Lower leg skin (tissue), 4 donors: Measurements from ENCODE around the gene UBE2I. TPM values are rescaled to one million over a fixed set of nuclear protein-coding genes. Genes with fewer than 3 reads are reported as not detected.
"Not testable (repeated sequence)": the region's sequence is repeated elsewhere in the genome, so short reads cannot be mapped to it uniquely, and the experiment has no call there.

Experiments used
- DNase-seq, 2 donors: peaks; one replicate each; pipeline ENCODE4 v3.0.0-alpha.2; 2019; ENCODE audit warnings: low spot score in 2 of 2
- H3K4me3 ChIP-seq: fragments of 200-600 bp; sonication (generic); 2 replicates; pipeline ENCODE4 v1.5.1; 2017; ENCODE audit warnings: mild to moderate bottlenecking, low read depth; ENCODE audit not compliant: poor library complexity, severe bottlenecking
- POLR2A ChIP-seq, 2 donors: fragments of 450-650 bp; IDR thresholded peaks; one replicate each; pipeline ENCODE4 v1.6.1; 2016 to 2017; ENCODE audit warnings: antibody characterized with exemption in 2 of 2, mild to moderate bottlenecking in 1 of 2, moderate library complexity in 1 of 2
- WGBS, 2 donors: methylation state at CpG; one replicate each; pipeline ENCODE4 v1.1.5; 2018; 5-methylcytosine and 5-hydroxymethylcytosine counted together
- intact Hi-C: fragments of 100-400 bp; cut with DNase I; formaldehyde crosslinking; loops from one replicate; pipeline ENCODE4 v1.15.0; 2023; ENCODE audit warnings: low total_unique reads
- total RNA-seq, 4 donors: library from RNA; depleted of rRNA; stranded (reverse); fragments of >200 nt; gene quantifications; one replicate each; pipeline ENCODE4 v1.1.0, GENCODE V29; 2016
- TF ChIP-seq, protein P1 (sequence below), 3 donors: fragments of 450-650 bp; IDR thresholded peaks; one replicate each; pipeline ENCODE4 v1.5.1; 2016; ENCODE audit warnings: antibody characterized with exemption in 3 of 3, mild to moderate bottlenecking in 3 of 3, moderate library complexity in 2 of 3

The UBE2I gene
- total RNA-seq, 4 donors from 2014 or later: 42.1 to 138 (median 47.4) TPM

- TF ChIP-seq, protein P1, sequence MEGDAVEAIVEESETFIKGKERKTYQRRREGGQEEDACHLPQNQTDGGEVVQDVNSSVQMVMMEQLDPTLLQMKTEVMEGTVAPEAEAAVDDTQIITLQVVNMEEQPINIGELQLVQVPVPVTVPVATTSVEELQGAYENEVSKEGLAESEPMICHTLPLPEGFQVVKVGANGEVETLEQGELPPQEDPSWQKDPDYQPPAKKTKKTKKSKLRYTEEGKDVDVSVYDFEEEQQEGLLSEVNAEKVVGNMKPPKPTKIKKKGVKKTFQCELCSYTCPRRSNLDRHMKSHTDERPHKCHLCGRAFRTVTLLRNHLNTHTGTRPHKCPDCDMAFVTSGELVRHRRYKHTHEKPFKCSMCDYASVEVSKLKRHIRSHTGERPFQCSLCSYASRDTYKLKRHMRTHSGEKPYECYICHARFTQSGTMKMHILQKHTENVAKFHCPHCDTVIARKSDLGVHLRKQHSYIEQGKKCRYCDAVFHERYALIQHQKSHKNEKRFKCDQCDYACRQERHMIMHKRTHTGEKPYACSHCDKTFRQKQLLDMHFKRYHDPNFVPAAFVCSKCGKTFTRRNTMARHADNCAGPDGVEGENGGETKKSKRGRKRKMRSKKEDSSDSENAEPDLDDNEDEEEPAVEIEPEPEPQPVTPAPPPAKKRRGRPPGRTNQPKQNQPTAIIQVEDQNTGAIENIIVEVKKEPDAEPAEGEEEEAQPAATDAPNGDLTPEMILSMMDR (IDR thresholded peaks at IDR 0.05): no peak
- TF ChIP-seq POLR2A (IDR thresholded peaks at IDR 0.05): no peak
- intact Hi-C loops: no loop called here
- WGBS, 2 donors: 72 to 75% methylated on average over 11 of the region's 11 CpGs
- H3K4me3 ChIP-seq: no peak overlapping the region
- DNase-seq: no peak
These were observed 15.3 kb upstream of the UBE2I start for GRCh38 chr16:1293921-1294656.

GRCh38 chr16:1295465-1295864, 14.0 kb upstream of the UBE2I start:
- no peak for TF ChIP-seq POLR2A (IDR thresholded peaks at IDR 0.05)
- TF ChIP-seq, protein P1 (IDR thresholded peaks at IDR 0.05): no peak
- no peak for DNase-seq
- WGBS, 2 donors: 35 to 41% methylated on average over 5 of the region's 5 CpGs
- intact Hi-C loops: no loop called here
- no peak overlapping the region for H3K4me3 ChIP-seq

DNA sequence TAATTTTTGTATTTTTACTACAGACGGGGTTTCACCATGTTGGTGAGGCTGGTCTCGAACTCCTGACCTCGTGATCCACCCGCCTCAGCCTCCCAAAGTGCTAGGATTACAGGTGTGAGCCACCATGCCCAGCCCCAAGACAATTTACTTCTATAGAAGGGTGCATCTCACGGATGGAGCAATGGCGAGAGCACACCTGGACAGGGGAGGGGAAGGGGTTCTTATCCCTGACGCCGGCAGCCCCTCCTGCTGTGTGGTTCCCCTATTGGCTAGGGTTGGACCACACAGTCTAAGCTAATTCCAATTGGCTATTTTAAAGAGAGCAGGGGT, 12.8 kb upstream of the UBE2I start:
- H3K4me3 ChIP-seq, DNase-seq, intact Hi-C loops: not testable (repeated sequence)
- 69 to 85% methylated on average over 8 of the region's 8 CpGs for WGBS, 2 donors

DNA sequence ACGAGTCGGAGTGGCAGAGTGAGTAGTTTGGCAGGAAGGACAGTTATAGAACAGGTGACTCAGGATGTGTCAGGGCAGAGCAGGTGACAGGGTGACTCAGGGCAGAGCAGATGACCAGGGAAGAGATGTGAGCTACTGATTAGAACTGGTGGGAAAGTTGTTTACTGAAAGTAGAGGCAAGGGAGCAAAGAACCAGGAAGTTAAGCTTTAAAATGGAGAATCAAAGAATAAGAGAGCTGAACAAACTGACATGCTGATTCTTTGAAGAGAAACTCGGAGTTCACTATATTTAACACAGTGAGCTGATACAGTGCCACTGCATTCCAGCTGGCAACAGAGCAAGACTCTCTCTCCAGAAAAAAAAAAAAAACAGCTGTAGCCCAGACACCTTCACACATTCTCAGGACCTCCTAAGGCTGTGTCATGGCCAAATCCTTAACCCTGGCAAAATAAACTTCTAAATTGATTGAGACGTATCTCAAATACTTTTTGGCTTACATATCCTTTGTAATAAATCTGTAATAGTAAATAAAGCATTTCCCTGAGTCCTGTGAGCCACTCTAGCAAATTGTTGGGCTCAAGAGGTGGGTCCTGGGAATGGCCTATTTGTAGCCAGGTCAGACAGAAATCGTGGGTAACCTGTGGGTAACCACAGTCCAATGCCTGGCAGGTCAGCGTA, 12.3 kb upstream of the UBE2I start:
- intact Hi-C loops: no loop called here
- no peak for DNase-seq
- TF ChIP-seq, protein P1 (IDR thresholded peaks at IDR 0.05): no peak
- TF ChIP-seq POLR2A (IDR thresholded peaks at IDR 0.05): no peak
- no peak overlapping the region for H3K4me3 ChIP-seq
- 44 to 46% methylated on average over 6 of the region's 6 CpGs for WGBS, 2 donors

DNA sequence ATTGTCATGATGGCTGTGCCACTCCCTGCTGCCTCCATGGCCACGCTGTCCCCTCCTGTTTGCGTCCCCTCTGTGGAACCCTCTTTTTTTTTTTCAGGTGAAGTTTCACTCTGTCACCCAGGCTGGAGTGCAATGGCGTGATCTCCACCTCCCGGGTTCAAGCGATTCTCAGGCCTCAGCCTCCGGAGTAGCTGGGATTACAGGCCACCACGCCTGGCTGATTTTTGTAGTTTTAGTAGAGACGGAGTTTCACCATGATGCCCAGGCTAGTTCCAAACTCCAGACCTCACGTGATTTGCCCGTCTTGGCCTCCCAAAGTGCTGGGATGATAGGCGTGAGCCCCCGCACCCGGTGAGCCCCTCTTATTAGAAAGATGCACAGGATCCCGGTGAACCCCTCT, 11.0 kb upstream of the UBE2I start:
- intact Hi-C loops: no loop called here
- H3K4me3 ChIP-seq: no peak overlapping the region
- TF ChIP-seq POLR2A (IDR thresholded peaks at IDR 0.05): no peak
- TF ChIP-seq, protein P1 (IDR thresholded peaks at IDR 0.05): no peak
- WGBS, 2 donors: 92 to 95% methylated on average over 14 of the region's 14 CpGs
- DNase-seq: no peak

DNA sequence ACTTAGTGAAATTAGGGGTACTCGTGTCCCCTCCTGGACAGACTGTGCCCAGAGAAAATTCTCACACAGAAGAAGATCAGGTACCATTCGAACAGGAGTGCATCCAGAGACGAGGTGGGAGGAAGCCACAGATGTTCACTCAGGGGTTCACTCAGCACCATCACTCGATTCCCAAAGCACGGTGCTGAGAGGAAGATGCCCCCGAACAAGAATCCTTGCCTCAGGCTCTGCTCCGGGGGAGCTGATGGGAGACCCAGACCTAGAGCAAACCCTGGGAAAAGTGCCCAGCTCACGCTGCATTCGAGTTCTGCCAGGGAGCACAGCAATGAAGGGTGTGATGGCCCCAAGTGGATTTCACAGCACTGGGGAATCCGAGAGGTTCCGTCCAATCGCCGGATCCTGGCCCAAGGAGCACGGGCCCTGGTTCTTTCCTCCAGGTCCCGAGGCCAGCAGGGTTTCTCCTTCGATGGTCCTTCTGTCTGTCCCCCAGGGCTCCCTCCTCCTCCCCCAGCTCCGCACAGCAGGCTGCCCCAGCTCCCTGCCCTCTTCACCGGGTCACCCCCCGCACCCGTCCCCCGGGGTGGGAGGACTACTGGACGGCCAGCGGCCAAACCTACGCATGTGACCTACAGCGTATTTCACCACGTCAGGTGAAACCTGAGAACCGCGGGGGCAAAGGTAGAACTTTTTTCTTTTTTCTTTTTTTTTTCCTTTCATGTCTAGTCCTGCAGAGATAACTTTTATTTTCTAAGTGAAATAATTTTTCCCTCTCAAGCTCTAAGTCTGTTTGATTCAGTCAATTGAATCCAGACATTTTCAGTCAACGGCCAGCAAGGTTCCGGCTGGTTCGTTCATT, 10.2 kb upstream of the UBE2I start:
- no peak overlapping the region for H3K4me3 ChIP-seq
- 49 to 52% methylated on average over 28 to 31 of the region's 31 CpGs for WGBS, 2 donors
- intact Hi-C loops: no loop called here
- DNase-seq: no peak
- TF ChIP-seq POLR2A (IDR thresholded peaks at IDR 0.05): no peak
